Stimulated activated CD8-positive, alpha-beta memory T cell treated with anti-CD3 and anti-CD28 coated beads, Interleukin-4, amount 100 ng/mL, for 24 hours (primary cell): Measurements from ENCODE around the gene FAM241B.

Experiments
- DNase-seq: peaks from one replicate; pipeline ENCODE4 v3.0.0-alpha.2; 2020; ENCODE audit warnings: low read depth

FAM241B gene

GRCh38 chr10:69649786-69650550, 19.9 kb downstream of the FAM241B start:
- no peak for DNase-seq

DNA sequence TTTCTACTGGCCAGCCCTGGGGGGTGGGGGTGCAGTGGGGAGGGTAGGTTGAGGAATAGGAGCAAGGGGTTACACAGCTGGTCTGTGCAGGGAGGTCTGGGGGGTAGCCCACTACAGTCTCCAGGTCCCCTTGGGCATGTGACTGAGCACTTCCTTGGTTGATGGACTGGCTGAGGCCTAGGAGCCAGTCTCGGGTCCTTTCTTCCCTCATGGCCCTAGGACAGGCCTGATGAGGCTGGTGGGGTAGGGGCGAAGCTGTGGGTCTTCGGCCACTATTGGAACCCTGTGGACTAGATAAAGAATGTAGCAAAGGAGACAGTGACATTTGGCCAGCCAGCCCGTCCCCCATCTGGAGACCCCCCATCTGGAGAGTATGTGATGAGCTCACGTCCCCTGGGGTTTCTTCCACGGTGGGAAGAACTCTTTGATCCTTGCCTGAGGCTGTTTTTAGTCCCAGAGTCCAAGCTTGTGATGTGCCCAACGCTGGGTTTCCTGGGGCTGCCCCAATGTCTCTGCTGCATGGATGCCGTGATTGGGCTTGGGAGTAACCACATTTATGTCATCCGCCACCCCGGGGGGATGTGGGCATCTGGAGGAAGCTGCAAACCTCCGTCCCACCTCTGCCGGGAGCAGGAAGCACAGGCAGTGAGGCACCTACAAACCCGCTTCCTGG, 20.7 kb downstream of the FAM241B start:
- DNase-seq: no peak

DNA sequence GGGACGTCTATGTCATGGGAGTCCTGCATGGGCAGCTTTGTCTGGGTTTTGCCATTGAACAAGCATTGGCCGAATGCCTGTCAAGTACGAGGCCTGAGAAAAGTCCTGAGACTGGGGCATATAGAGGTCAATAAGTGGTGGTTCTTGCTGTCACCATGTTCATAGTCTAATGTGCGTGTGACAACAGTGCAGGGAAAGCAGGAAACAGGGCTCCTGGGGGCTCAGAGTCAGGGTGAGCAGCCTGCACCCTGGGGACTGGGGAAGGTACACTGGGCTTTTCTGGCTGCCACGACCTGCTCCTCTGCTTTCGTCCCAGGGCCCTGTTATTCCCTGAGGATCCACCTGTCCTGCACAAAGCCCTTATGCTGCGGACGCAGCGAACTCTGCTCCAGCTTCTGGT, 21.3 kb downstream of the FAM241B start:
- DNase-seq: no peak

- no peak for DNase-seq
Observed at GRCh38 chr10:69652111-69652856, 22.2 kb downstream of the FAM241B start.

GRCh38 chr10:69652857-69653199, 22.8 kb downstream of the FAM241B start:
- DNase-seq: no peak

DNA sequence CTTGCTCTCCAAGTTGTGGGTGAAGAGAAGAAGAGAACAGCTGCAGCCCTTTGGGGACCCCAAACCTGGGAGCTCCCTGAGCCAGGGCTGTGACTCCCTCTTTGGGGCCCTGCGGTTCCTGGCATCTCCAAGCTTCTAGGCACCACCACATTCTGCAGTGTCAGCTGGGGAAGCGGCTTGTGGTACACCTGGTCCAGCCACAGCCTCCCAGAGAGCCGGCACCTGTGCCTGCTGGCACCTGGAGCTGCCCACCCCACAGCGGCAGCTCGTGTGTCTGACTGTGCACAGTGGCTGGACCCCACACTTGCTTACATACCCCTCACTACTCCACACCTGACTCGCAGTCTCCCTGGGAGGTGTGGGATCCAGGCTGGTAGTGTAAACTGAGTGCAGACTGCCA, 23.5 kb downstream of the FAM241B start:
- no peak for DNase-seq

- no peak for DNase-seq
Observed at GRCh38 chr10:69655124-69655867, 25.2 kb downstream of the FAM241B start.

- DNase-seq: no peak
Observed at GRCh38 chr10:69655868-69656555, 26.0 kb downstream of the FAM241B start.

DNA sequence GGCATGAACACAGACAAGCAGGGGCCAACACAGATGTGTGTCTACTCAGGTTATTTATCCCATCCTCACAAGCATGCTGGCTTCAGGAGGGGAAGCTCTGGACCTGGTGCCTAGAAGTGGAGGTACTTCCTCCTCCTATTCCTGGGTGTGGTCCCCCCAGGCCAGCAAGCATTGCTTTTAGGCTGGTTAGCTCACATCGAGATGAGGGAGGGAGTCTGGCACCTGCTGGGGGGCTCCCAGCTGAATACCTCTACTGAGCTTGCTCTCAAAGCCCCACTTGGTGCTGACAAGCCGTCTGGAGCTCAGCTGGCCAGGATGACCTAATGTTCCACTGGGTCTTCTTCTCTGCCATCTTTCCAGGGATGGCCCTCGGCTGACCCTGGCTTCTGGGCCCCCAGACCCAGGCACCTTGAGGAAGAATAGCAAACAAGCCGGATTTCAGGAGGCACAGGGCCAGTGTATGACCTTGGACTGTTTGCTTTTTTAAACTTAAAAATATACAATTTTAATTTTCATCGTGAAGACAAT, 26.8 kb downstream of the FAM241B start:
- DNase-seq: no peak

- DNase-seq: no peak
Observed at GRCh38 chr10:69657430-69657829, 27.4 kb downstream of the FAM241B start.

DNA sequence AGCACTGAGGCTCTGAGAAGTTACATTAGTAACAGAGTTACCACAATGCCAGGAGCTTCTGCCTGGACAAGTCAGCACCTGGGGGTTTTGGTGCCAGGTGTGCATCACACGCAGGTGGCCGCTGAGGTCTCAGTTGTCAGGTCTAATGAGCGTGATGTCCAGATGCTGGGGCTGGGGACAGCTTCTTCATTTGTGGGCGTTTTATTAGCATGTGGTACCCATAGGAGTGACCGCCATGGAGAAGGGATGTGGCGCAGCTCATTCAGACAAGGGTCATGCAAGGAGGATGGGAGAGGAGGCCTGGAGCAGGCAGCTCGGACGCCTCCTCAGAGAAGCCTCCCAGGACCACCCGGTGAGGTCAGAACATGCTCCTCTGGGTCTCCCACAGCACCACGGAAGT, 27.8 kb downstream of the FAM241B start:
- DNase-seq: no peak

DNA sequence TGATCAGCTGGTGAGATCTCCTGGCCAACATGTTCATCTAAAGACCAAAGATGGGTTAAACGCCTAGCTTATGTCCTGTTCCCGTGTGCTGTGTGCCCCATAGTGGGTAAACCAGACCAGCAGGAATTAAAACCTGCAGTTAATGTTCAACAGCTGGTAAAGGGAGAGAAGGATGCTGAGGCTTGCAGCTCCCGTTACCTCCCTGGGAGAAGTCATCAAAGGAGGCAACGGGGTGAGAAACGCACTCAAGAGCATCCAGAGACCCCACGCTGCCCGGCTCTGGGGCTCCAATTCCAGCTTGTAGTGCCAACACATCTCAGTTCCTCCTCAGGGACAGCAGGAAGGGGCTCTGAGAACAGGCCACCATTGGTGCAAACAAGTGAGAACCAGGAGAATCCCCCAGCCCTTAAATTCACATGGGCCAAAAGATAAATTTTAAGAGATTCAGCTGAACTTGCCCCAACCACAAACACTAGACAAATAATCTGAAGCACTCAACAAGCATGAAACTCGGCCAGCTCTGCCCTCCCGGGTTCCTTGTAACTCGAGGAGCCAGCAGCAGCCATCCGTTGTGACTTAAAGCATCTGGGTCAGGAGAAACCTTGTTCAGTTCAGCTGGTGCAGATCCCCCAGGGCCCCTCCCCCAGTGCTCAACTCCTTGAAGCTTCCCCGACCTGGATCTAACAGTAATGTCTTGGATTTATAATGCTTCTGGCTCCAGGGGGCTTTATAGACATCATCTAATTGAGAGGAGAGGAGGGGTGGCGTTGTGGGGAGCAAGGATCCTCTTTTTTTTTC, 29.4 kb downstream of the FAM241B start:
- no peak for DNase-seq

- no peak for DNase-seq
Observed at GRCh38 chr10:69660296-69660695, 30.2 kb downstream of the FAM241B start.

- no peak for DNase-seq
Observed at GRCh38 chr10:69661414-69662172, 31.5 kb downstream of the FAM241B start.

DNA sequence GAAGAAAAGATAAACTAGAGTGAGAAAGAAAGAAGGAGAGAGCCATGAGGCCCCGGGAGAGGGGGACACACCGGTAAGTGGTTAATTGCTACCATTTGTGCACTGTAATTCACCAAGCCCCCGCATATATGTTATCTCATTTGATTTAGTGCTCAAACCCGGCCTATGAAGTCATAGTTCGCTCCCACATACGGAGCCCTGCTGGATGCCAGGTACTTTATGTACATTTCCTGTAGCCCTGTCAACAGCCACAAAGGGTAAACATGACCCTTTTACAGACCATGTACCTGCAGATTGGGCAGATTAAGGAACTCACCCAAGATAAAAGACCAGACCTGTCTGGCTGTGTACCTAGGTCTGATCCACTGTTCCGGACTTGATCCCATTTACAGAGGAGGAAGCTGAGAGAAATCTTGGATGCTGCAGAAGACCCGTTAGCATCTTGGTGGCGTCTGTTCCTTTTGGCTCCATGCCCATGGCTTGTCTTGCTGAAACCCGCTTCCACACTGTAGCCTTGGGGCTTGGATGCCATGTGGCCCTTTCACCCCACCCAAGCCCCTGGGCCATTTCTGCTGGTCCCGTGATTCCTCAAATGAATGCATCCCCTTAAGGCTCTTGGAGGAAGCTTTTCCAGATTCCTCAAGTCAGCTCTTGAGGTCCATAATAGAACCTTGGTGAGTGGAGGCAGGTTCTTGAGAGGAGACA, 32.3 kb downstream of the FAM241B start:
- no peak for DNase-seq

GRCh38 chr10:69662901-69663300, 32.9 kb downstream of the FAM241B start:
- no peak for DNase-seq

GRCh38 chr10:69663369-69663947, 33.4 kb downstream of the FAM241B start:
- DNase-seq: no peak

- no peak for DNase-seq
Observed at GRCh38 chr10:69665474-69666320, 35.6 kb downstream of the FAM241B start.
